MM.1S (cell line): Measurements from ENCODE around the gene POFUT2.

ENCODE experiments used
- CTCF ChIP-seq: fragments of 300-600 bp; sonication (generic); IDR thresholded peaks from 2 replicates; pipeline ENCODE4 v1.5.1; 2016; ENCODE audit warnings: antibody characterized with exemption, low read length, mixed read lengths
- EZH2phosphoT487 ChIP-seq: fragments of 300-600 bp; sonication (generic); IDR thresholded peaks from 2 replicates; pipeline ENCODE4 v1.6.1; 2018; ENCODE audit warnings: antibody characterized with exemption, low read length

DNA sequence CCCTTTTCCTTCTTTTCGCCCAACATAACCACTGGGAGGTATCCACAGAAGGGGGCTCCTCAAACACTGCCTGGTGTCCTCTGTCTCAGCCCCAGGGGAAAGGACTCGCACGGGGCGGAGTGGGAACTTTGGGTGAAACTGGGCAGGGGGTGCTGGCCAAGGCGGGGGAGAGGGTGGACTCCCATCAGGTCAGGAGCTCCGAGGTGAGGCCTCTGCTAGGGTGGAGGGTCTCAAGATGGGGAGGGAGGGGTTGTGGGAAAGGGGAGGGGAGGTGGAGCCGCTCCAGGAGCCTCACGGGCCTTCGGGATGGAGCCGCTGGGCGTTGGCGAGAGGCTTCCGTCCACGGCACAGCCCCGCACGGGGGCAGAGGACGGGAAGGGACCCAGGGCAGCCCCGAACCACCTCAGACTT, 43.2 kb upstream of the POFUT2 start:
- TF ChIP-seq CTCF = no peak
- no peak for TF ChIP-seq EZH2phosphoT487
